Measurements from ENCODE around the gene TJAP1.
"Not testable (repeated sequence)": the region's sequence is repeated elsewhere in the genome, so short reads cannot be mapped to it uniquely, and the experiment has no call there.

Gene TJAP1

GRCh38 chr6:43532201-43532600 lies 54.8 kb downstream of the TJAP1 start:
- DNase-seq (ENCODE audit: low read depth in 2 of 2) = no peak

- DNase-seq (ENCODE audit: low read depth in 2 of 2) = not testable (repeated sequence)
These were observed 61.6 kb downstream of the TJAP1 start for GRCh38 chr6:43538986-43539385.

GRCh38 chr6:43539409-43539808 lies 62.0 kb downstream of the TJAP1 start:
- not testable (repeated sequence) for DNase-seq (ENCODE audit: low read depth in 2 of 2)

- DNase-seq (ENCODE audit: low read depth in 2 of 2) = no peak
These were observed 63.1 kb downstream of the TJAP1 start for GRCh38 chr6:43540507-43540906.

- no peak for DNase-seq (ENCODE audit: low read depth in 2 of 2)
These were observed 64.6 kb downstream of the TJAP1 start for GRCh38 chr6:43541774-43542471.

- DNase-seq (ENCODE audit: low read depth in 2 of 2) = no peak
These were observed 67.1 kb downstream of the TJAP1 start for GRCh38 chr6:43544461-43544860.

GRCh38 chr6:43547222-43547621 lies 69.9 kb downstream of the TJAP1 start:
- no peak for DNase-seq (ENCODE audit: low read depth in 2 of 2)

Data from activated CD4-positive, alpha-beta T cell treated with anti-CD3 and anti-CD28 coated beads for 24 hours (primary cell).